ENCODE measurements around the gene ATXN7L1. TPM values are rescaled to one million over a fixed set of nuclear protein-coding genes. Genes with fewer than 3 reads are reported as not detected.

ATXN7L1 gene
- total RNA-seq, 5 donors from 2014 or later (not counting 1 experiment from before 2014, with no cell fraction given), result 42.3 to 54.7 (median 47.4) TPM

GRCh38 chr7:105685161-105685560 lies 191.2 kb downstream of the ATXN7L1 start:
- no peak for DNase-seq
- Mint-ChIP-seq H3K27me3 (no peaks in the 10 kb centered on the region), H3K4me3 (no peak overlapping the region), H3K4me1 (peaks cover 70 to 72% (median 70%) of the 10 kb centered on the region in 3 donors), H3K27ac (no peak overlapping the region), H3K36me3 (peaks cover 35% of the 10 kb centered on the region), H3K9me3 (no peaks in the 10 kb centered on the region)
- WGBS (ENCODE audit: insufficient coverage), result no CpG with 5 or more reads among the region's 3 CpGs
- ATAC-seq (replicated peaks in 1 of 4), result no peak
- Histone ChIP-seq H3K4me1 (ENCODE audit: control insufficient read depth in 1 of 2, extremely low read depth in 1 of 2, insufficient read depth in 2 of 2, low read length in 2 of 2) (peaks cover 0 to 10% of the 10 kb centered on the region in 2 experiments), H3K9me3 (no peaks in the 10 kb centered on the region), H3K27me3 (replicated peaks in 1 of 2; ENCODE audit: control insufficient read depth in 2 of 2, extremely low read depth in 1 of 2, insufficient read depth in 2 of 2, low read length in 1 of 2) (no peaks in the 10 kb centered on the region), H3K27ac (ENCODE audit: low read length) (no peak overlapping the region), H3K4me3 (ENCODE audit: control insufficient read depth in 1 of 2, extremely low read depth in 1 of 2, low read length in 1 of 2) (no peak overlapping the region), H3K36me3 (ENCODE audit: control insufficient read depth in 2 of 2, extremely low read depth in 1 of 2, insufficient read depth in 1 of 2, low read length in 1 of 2) (peaks cover 0 to 2% of the 10 kb centered on the region in 2 donors)
- CTCF ChIA-PET, result interaction anchor here in 1 of 2 donors (0.6 kb wide), 1 partner anchor 242 kb away, joined by 3 read pairs; no protein-coding TSS in a partner anchor
- POLR2A ChIA-PET, result interaction anchor here in 1 of 2 donors (0.6 to 0.7 kb wide), 2 partner anchors 16 to 28 kb away, joined by 3 to 4 read pairs; no protein-coding TSS in a partner anchor

GRCh38 chr7:105682341-105683060 lies 193.9 kb downstream of the ATXN7L1 start:
- Histone ChIP-seq H3K36me3 (ENCODE audit: control insufficient read depth in 2 of 2, extremely low read depth in 1 of 2, insufficient read depth in 1 of 2, low read length in 1 of 2) (no peaks in the 10 kb centered on the region), H3K27me3 (replicated peaks in 1 of 2; ENCODE audit: control insufficient read depth in 2 of 2, extremely low read depth in 1 of 2, insufficient read depth in 2 of 2, low read length in 1 of 2) (no peaks in the 10 kb centered on the region), H3K4me1 (ENCODE audit: control insufficient read depth in 1 of 2, extremely low read depth in 1 of 2, insufficient read depth in 2 of 2, low read length in 2 of 2) (peaks cover 14 to 23% of the 10 kb centered on the region in 2 experiments), H3K9me3 (no peaks in the 10 kb centered on the region), H3K4me3 (ENCODE audit: control insufficient read depth in 1 of 2, extremely low read depth in 1 of 2, low read length in 1 of 2) (no peak overlapping the region), H3K27ac (ENCODE audit: low read length) (no peak overlapping the region)
- DNase-seq (no peak), ATAC-seq (replicated peaks in 1 of 4) (no peak)
- no peak overlapping the region for H3K4me3 Mint-ChIP-seq
- H3K27ac Mint-ChIP-seq, result peak overlapping the region in 1 of 2 donors; percentile 30
- CTCF ChIA-PET, result no interaction called here
- POLR2A ChIA-PET, result interaction anchor here in 1 of 2 donors (0.8 kb wide), 1 partner anchor 64 kb away, joined by 3 read pairs; no protein-coding TSS in a partner anchor
- peaks cover 41% of the 10 kb centered on the region for H3K36me3 Mint-ChIP-seq
- no peaks in the 10 kb centered on the region for H3K9me3 Mint-ChIP-seq
- H3K4me1 Mint-ChIP-seq, result peaks cover 73 to 74% (median 74%) of the 10 kb centered on the region in 3 donors
- H3K27me3 Mint-ChIP-seq, result no peaks in the 10 kb centered on the region
- no CpG with 5 or more reads among the region's 2 CpGs for WGBS (ENCODE audit: insufficient coverage)

- Mint-ChIP-seq H3K36me3 (peaks cover 39% of the 10 kb centered on the region), H3K27ac (peak overlapping the region in 1 of 2 donors; percentile 64), H3K27me3 (no peaks in the 10 kb centered on the region), H3K4me1 (peaks cover 76 to 81% (median 77%) of the 10 kb centered on the region in 3 donors), H3K4me3 (no peak overlapping the region), H3K9me3 (no peaks in the 10 kb centered on the region)
- Histone ChIP-seq H3K4me1 (ENCODE audit: control insufficient read depth in 1 of 2, extremely low read depth in 1 of 2, insufficient read depth in 2 of 2, low read length in 2 of 2) (peaks cover 25 to 42% of the 10 kb centered on the region in 2 experiments), H3K27me3 (replicated peaks in 1 of 2; ENCODE audit: control insufficient read depth in 2 of 2, extremely low read depth in 1 of 2, insufficient read depth in 2 of 2, low read length in 1 of 2) (no peaks in the 10 kb centered on the region), H3K27ac (ENCODE audit: low read length) (no peak overlapping the region), H3K9me3 (no peaks in the 10 kb centered on the region), H3K4me3 (ENCODE audit: control insufficient read depth in 1 of 2, extremely low read depth in 1 of 2, low read length in 1 of 2) (no peak overlapping the region), H3K36me3 (ENCODE audit: control insufficient read depth in 2 of 2, extremely low read depth in 1 of 2, insufficient read depth in 1 of 2, low read length in 1 of 2) (no peaks in the 10 kb centered on the region)
- WGBS (ENCODE audit: insufficient coverage), result 90% methylated on average over 3 of the region's 9 CpGs
- DNase-seq (no peak), ATAC-seq (replicated peaks in 1 of 4) (no peak)
- ChIA-PET POLR2A (no interaction called here), CTCF (interaction anchor here in 1 of 2 donors (0.5 kb wide), 1 partner anchor 762 kb away, joined by 14 read pairs; no protein-coding TSS in a partner anchor)
Observed at GRCh38 chr7:105680505-105681187, 195.8 kb downstream of the ATXN7L1 start.

DNA sequence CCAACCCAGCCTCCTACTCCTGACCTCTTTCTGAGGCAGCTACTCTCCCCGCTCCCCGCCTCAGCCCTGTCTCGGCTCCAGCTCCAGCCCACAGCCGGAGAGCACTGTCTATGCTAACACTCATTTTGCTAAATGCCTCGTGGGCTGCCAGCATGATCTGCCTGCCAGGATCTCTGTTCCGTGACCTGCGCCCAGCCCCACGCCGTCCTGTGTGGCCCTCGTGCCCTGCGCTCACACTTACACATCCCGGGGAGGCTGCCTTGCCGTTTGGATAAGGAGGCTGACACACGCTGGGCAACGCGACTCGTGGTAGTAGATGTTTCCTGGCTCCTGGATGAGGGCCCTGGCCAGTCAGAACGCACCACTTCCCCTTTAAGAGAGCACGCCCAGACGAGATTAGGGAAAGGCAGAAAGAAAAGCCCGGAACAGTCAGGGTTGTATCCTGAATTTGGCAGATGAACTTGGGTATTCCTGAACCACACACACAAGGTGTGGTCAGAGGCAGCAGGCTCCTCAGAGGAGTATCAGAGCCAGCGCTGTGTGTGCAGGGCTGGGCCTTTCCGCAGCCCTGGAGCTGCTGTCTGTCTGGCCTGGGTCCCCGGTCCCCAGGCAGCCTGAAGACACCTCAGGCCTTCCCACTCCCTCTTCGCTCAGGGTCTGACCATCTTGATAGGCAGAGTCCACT lies 197.4 kb downstream of the ATXN7L1 start:
- Mint-ChIP-seq H3K36me3 (peaks cover 27% of the 10 kb centered on the region), H3K9me3 (no peaks in the 10 kb centered on the region), H3K27ac (peak overlapping the region; percentile 94 to 96), H3K4me1 (peaks cover 81 to 85% (median 83%) of the 10 kb centered on the region in 3 donors), H3K27me3 (no peaks in the 10 kb centered on the region), H3K4me3 (peak overlapping the region; percentile 76 to 86 (median 82))
- CTCF ChIA-PET, result interaction anchor here (1.0 to 1.9 kb wide), 2 partner anchors 10 to 198 kb away, joined by 3 to 5 read pairs; no protein-coding TSS in a partner anchor
- Histone ChIP-seq H3K4me3 (ENCODE audit: control insufficient read depth in 1 of 2, extremely low read depth in 1 of 2, low read length in 1 of 2) (peak overlapping the region; percentile 34 to 49), H3K9me3 (no peaks in the 10 kb centered on the region), H3K27me3 (replicated peaks in 1 of 2; ENCODE audit: control insufficient read depth in 2 of 2, extremely low read depth in 1 of 2, insufficient read depth in 2 of 2, low read length in 1 of 2) (no peaks in the 10 kb centered on the region), H3K4me1 (ENCODE audit: control insufficient read depth in 1 of 2, extremely low read depth in 1 of 2, insufficient read depth in 2 of 2, low read length in 2 of 2) (peaks cover 29 to 52% of the 10 kb centered on the region in 2 experiments), H3K36me3 (ENCODE audit: control insufficient read depth in 2 of 2, extremely low read depth in 1 of 2, insufficient read depth in 1 of 2, low read length in 1 of 2) (no peaks in the 10 kb centered on the region), H3K27ac (ENCODE audit: low read length) (peak overlapping the region; percentile 92)
- WGBS (ENCODE audit: insufficient coverage), result 62% methylated on average over 14 of the region's 25 CpGs
- DNase-seq, result peak in 5 of 35 experiments; percentile 14 to 32 (median 21)
- POLR2A ChIA-PET, result no interaction called here
- peak in 1 of 4 experiments; percentile 18 for ATAC-seq (replicated peaks in 1 of 4)

DNA sequence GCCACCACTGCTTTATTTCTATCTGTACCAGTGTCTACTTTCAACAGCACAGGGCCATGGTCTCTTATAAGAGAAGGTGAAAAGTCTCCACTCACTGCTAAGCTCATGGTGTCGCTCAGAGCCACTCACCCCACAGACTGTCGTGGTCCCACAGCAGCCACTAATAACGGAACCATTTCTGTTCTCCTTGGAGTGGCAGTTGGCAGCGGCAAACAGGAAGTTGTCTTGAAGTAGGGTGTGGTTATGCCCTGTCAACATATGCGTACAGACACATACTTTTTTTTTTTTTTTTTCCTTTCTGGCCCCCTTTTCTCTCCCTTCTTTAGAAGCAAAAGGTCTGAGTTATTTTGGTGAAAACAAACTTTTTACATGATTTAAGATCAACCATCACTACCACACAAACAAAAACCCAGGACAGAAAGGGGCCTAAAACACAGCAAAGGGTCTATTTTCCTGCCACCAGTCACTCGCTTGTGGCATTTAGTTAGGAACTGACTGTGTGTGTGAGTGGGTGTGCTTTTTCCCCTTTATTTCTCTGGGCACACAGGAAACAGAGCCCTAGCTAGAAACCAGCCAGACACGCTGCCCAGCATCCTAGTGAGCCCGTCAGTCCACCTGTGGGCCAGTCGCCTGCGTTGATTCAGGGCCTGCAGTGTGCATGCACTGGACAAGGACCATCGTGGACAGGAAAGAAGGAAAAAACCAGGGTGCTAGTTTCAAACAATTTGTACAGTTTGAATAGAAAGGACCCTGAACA lies 198.4 kb downstream of the ATXN7L1 start:
- 90% methylated on average over 4 of the region's 11 CpGs for WGBS (ENCODE audit: insufficient coverage)
- ATAC-seq (replicated peaks in 1 of 4) (peak; percentile 72 to 78 (median 77)), DNase-seq (peak in 34 of 35 experiments; percentile 46 to 78 (median 58))
- Mint-ChIP-seq H3K36me3 (peaks cover 23% of the 10 kb centered on the region), H3K27me3 (no peaks in the 10 kb centered on the region), H3K9me3 (no peaks in the 10 kb centered on the region), H3K27ac (peak overlapping the region; percentile 94 to 96), H3K4me3 (peak overlapping the region; percentile 76 to 86 (median 82)), H3K4me1 (peaks cover 81 to 88% (median 87%) of the 10 kb centered on the region in 3 donors)
- peak overlapping the region; percentile 92 for H3K27ac ChIP-seq (ENCODE audit: low read length)
- CTCF ChIA-PET, result interaction anchor here (0.9 to 2.0 kb wide), 6 partner anchors 11 to 434 kb away, joined by 3 to 8 read pairs (median 4); partner anchors contain the start of gene SYPL1 (in 1 of the 2)
- H3K36me3 ChIP-seq (ENCODE audit: control insufficient read depth in 2 of 2, extremely low read depth in 1 of 2, insufficient read depth in 1 of 2, low read length in 1 of 2), result no peaks in the 10 kb centered on the region
- H3K27me3 ChIP-seq (replicated peaks in 1 of 2; ENCODE audit: control insufficient read depth in 2 of 2, extremely low read depth in 1 of 2, insufficient read depth in 2 of 2, low read length in 1 of 2), result no peaks in the 10 kb centered on the region
- H3K4me1 ChIP-seq (ENCODE audit: control insufficient read depth in 1 of 2, extremely low read depth in 1 of 2, insufficient read depth in 2 of 2, low read length in 2 of 2), result peaks cover 29 to 61% of the 10 kb centered on the region in 2 experiments
- POLR2A ChIA-PET, result interaction anchor here (0.6 to 0.7 kb wide), 2 partner anchors 408 to 436 kb away, joined by 3 to 4 read pairs; no protein-coding TSS in a partner anchor
- peak overlapping the region; percentile 34 to 49 for H3K4me3 ChIP-seq (ENCODE audit: control insufficient read depth in 1 of 2, extremely low read depth in 1 of 2, low read length in 1 of 2)
- H3K9me3 ChIP-seq, result no peaks in the 10 kb centered on the region

Measured in T-cell (primary cell).